B cell (primary cell): Measurements from ENCODE around the gene HMHB1. TPM values are rescaled to one million over a fixed set of nuclear protein-coding genes. Genes with fewer than 3 reads are reported as not detected.

Experiments used
- ATAC-seq: fragments of 200-7000 bp; cut with Tn5 transposase; one replicate; pipeline ENCODE4 v1.10.0; 2021; ENCODE audit warnings: low read depth, mild to moderate bottlenecking, moderate number of reproducible peaks, moderate library complexity
- CTCF ChIA-PET: fragments of 350-600 bp; sonication (Branson Sonifier 250); formaldehyde crosslinking; loops from one replicate; lab custom pipeline; 2021; ENCODE audit warnings: antibody characterized with exemption, inconsistent platforms; lab: Charles Lee
- POLR2A ChIA-PET: fragments of 350-600 bp; sonication (Branson Sonifier 250); formaldehyde crosslinking; loops from one replicate; lab custom pipeline; 2021; ENCODE audit warnings: antibody characterized with exemption; lab: Charles Lee
- DNase-seq: peaks from one replicate; pipeline ENCODE4 v3.0.0; 2013
- H2AFZ ChIP-seq: 2 replicates; pipeline ENCODE4 v1.6.1; 2012; ENCODE audit warnings: mild to moderate bottlenecking, low read depth, low read length; ENCODE audit not compliant: insufficient read depth, poor library complexity, severe bottlenecking
- H3K27ac ChIP-seq, 2 donors: 1 replicate in 1 of 2; 2 replicates in 1 of 2; pipeline ENCODE4 v1.5.1; 2012 to 2013; ENCODE audit warnings: low read length in 2 of 2, mild to moderate bottlenecking in 2 of 2, moderate library complexity in 1 of 2
- H3K27me3 ChIP-seq, 4 experiments: fragments of 200-600 bp in 1 of 4; sonication (generic) in 1 of 4; replicated peaks in 1 of 4; 1 replicate in 2 of 4; 2 replicates in 2 of 4; pipeline versions ENCODE4 v1.6.1 to v1.7.0; 2013 to 2016; ENCODE audit warnings: low read length in 3 of 4, mild to moderate bottlenecking in 2 of 4, mixed read lengths in 1 of 4, moderate library complexity in 1 of 4; ENCODE audit not compliant: insufficient read depth in 4 of 4, control insufficient read depth in 3 of 4; ENCODE audit errors: control extremely low read depth in 1 of 4
- H3K36me3 ChIP-seq, 2 experiments: replicated peaks in 1 of 2; 1 replicate in 1 of 2; 2 replicates in 1 of 2; pipeline versions ENCODE4 v1.6.1 to v1.7.1; 2013; ENCODE audit warnings: low read length in 1 of 2; ENCODE audit not compliant: insufficient read depth in 2 of 2, control insufficient read depth in 1 of 2; ENCODE audit errors: control extremely low read depth in 1 of 2, extremely low read depth in 1 of 2
- H3K4me1 ChIP-seq, 2 donors: fragments of 200-600 bp in 1 of 2; sonication (generic) in 1 of 2; 1 replicate in 1 of 2; 2 replicates in 1 of 2; pipeline versions ENCODE4 v1.5.1 to v1.6.1; 2013 to 2017; ENCODE audit warnings: low read length in 2 of 2; ENCODE audit not compliant: control insufficient read depth in 2 of 2, insufficient read depth in 2 of 2
- H3K4me2 ChIP-seq: replicated peaks from 2 replicates; pipeline ENCODE3; 2012; ENCODE audit warnings: mild to moderate bottlenecking, low read depth, low read length; ENCODE audit not compliant: poor library complexity, severe bottlenecking
- H3K4me3 ChIP-seq, 5 experiments: fragments of 200-600 bp in 1 of 5; sonication (generic) in 1 of 5; 1 replicate in 3 of 5; 2 replicates in 2 of 5; pipeline versions ENCODE4 v1.5.1 to v1.7.0; 2011 to 2016; ENCODE audit warnings: low read length in 4 of 5, mild to moderate bottlenecking in 4 of 5, low read depth in 2 of 5, control low read depth in 1 of 5, moderate library complexity in 1 of 5; ENCODE audit not compliant: insufficient read depth in 1 of 5; ENCODE audit errors: control extremely low read depth in 1 of 5, extremely low read depth in 1 of 5
- H3K79me2 ChIP-seq: fragments of 200-600 bp; sonication (generic); one replicate; pipeline ENCODE4 v1.6.0; 2016; ENCODE audit warnings: low read length; ENCODE audit not compliant: control insufficient read depth, insufficient read depth
- H3K9ac ChIP-seq: fragments of 200-600 bp; sonication (generic); 2 replicates; pipeline ENCODE4 v1.6.1; 2017; ENCODE audit warnings: mild to moderate bottlenecking, low read length, moderate library complexity
- H3K9me3 ChIP-seq, 3 donors: one replicate each; pipeline versions ENCODE4 v1.6.1 to v1.7.1; 2013; ENCODE audit warnings: low read length in 2 of 3; ENCODE audit not compliant: control insufficient read depth in 2 of 3, insufficient read depth in 1 of 3; ENCODE audit errors: control extremely low read depth in 1 of 3
- H4K20me1 ChIP-seq: 2 replicates; pipeline ENCODE4 v1.6.0; 2012; ENCODE audit warnings: mild to moderate bottlenecking, low read length; ENCODE audit not compliant: insufficient read depth, control insufficient read depth, poor library complexity, severe bottlenecking
- H3K27ac Mint-ChIP-seq: one replicate; pipeline ENCODE4 v1.8.0; 2021; ENCODE audit warnings: mixed read lengths
- H3K27me3 Mint-ChIP-seq: one replicate; pipeline ENCODE4 v1.8.0; 2021; ENCODE audit warnings: mixed read lengths
- H3K4me1 Mint-ChIP-seq: one replicate; pipeline ENCODE4 v1.8.0; 2021; ENCODE audit warnings: mixed read lengths
- H3K4me3 Mint-ChIP-seq: one replicate; pipeline ENCODE4 v1.8.0; 2021; ENCODE audit warnings: mixed read lengths
- H3K9me3 Mint-ChIP-seq: one replicate; pipeline ENCODE4 v1.8.0; 2022; ENCODE audit warnings: mixed read lengths; ENCODE audit not compliant: insufficient read depth
- EZH2 ChIP-seq: IDR thresholded peaks from 2 replicates; pipeline ENCODE4 v1.6.1; 2012; ENCODE audit warnings: borderline replicate concordance, low read depth, mild to moderate bottlenecking, moderate library complexity, low read length; ENCODE audit not compliant: insufficient read depth, poor library complexity, severe bottlenecking
- WGBS: methylation state at CpG from one replicate; pipeline ENCODE4 v1.1.5; 2013; ENCODE audit warnings: missing lambda C conversion rate; ENCODE audit not compliant: insufficient coverage; 5-methylcytosine and 5-hydroxymethylcytosine counted together
- intact Hi-C: fragments of 100-400 bp; cut with micrococcal nuclease; formaldehyde crosslinking; loops from one replicate; pipeline ENCODE4 v1.10.0; 2022
- polyA plus RNA-seq: library from polyadenylated mRNA; depleted of rRNA; stranded (reverse); fragments of >200 nt; gene quantifications from 2 replicates; pipeline ENCODE4 v1.2.3, GENCODE V29; 2012
- total RNA-seq, 2 donors: library from RNA; stranded (reverse); fragments of 120-200 nt in 1 of 2; gene quantifications; 1 replicate in 1 of 2; 2 replicates in 1 of 2; pipeline versions ENCODE4 v1.2.3 to v1.2.4, GENCODE V29; 2013 to 2022
- TF ChIP-seq, protein P1 (sequence below): fragments of 200-600 bp; IDR thresholded peaks from one replicate; pipeline ENCODE4 v1.8.0; 2022; ENCODE audit warnings: antibody characterized with exemption, mild to moderate bottlenecking

Gene HMHB1
- total and polyA plus RNA-seq, 2 donors (not counting 1 experiment from before 2014, with no cell fraction given), result not detected

DNA sequence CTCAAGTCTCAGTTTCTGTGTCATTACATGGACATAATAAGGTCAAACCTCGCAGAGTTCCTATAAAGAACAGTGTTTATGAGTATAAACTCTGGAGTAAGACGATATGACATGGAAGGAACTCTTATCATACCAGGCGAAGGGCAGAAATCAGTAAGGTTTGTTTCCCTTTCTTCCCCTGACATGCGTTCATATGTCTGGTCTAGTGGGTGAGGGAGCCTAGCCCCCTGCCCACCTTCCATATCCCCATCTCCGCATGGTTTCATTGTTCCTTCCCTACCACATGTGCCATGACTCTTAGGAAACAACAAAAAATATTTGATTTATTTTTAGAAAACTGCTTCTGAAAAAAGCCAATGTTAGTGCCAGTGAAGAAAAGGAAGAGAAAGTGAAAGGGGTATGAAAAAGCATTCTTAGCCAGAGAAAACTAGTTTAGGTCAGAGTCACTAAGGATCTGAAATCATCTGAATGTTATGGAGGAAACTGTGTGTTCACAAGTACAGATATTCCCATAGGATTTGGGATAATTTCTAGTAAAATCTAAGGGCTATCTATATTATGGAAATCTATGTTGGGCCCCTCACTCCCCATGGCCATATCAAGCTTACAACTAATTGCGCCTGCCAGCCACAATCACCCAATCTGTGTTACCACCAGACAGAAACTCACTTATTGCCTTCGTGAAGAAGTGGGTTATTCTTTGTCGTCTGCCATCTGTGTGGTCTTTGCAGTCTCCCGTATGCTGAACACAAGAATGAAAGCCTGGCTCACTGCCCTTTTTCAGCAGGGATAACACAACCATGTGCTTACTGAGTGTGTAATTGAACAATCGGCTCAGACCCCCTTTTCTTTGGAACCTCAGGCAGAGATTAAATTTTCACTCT is 19.9 kb upstream of the HMHB1 start:
- POLR2A ChIA-PET, result no interaction called here
- Histone ChIP-seq H3K27me3 (no peaks in the 10 kb centered on the region), H3K4me2 (peak overlapping the region; percentile 76), H3K9me3 (no peaks in the 10 kb centered on the region), H3K4me3 (peak overlapping the region; percentile 28 to 73 (median 45)), H3K9ac (peak overlapping the region; percentile 69), H4K20me1 (no peaks in the 10 kb centered on the region), H3K4me1 (peaks cover 14% of the 10 kb centered on the region in 2 donors), H3K27ac (peak overlapping the region; percentile 80 to 81), H2AFZ (peak overlapping the region; percentile 79), H3K36me3 (no peaks in the 10 kb centered on the region), H3K79me2 (no peaks in the 10 kb centered on the region)
- no peak for TF ChIP-seq EZH2
- TF ChIP-seq, protein P1, sequence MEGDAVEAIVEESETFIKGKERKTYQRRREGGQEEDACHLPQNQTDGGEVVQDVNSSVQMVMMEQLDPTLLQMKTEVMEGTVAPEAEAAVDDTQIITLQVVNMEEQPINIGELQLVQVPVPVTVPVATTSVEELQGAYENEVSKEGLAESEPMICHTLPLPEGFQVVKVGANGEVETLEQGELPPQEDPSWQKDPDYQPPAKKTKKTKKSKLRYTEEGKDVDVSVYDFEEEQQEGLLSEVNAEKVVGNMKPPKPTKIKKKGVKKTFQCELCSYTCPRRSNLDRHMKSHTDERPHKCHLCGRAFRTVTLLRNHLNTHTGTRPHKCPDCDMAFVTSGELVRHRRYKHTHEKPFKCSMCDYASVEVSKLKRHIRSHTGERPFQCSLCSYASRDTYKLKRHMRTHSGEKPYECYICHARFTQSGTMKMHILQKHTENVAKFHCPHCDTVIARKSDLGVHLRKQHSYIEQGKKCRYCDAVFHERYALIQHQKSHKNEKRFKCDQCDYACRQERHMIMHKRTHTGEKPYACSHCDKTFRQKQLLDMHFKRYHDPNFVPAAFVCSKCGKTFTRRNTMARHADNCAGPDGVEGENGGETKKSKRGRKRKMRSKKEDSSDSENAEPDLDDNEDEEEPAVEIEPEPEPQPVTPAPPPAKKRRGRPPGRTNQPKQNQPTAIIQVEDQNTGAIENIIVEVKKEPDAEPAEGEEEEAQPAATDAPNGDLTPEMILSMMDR, result no peak
- H3K27ac Mint-ChIP-seq, result peak overlapping the region; percentile 89
- H3K4me3 Mint-ChIP-seq, result peak overlapping the region; percentile 89
- no peaks in the 10 kb centered on the region for H3K9me3 Mint-ChIP-seq
- intact Hi-C loops, result no loop called here
- peak; percentile 56 for DNase-seq
- CTCF ChIA-PET, result interaction anchor here (0.9 to 2.1 kb wide), 2 partner anchors 33 to 870 kb away, joined by 3 to 9 read pairs; no protein-coding TSS in a partner anchor
- H3K4me1 Mint-ChIP-seq, result peaks cover 22% of the 10 kb centered on the region
- peak; percentile 49 for ATAC-seq
- H3K27me3 Mint-ChIP-seq, result no peaks in the 10 kb centered on the region
- 0% methylated on average over 1 of the region's 10 CpGs for whole genome bisulfite sequencing

DNA sequence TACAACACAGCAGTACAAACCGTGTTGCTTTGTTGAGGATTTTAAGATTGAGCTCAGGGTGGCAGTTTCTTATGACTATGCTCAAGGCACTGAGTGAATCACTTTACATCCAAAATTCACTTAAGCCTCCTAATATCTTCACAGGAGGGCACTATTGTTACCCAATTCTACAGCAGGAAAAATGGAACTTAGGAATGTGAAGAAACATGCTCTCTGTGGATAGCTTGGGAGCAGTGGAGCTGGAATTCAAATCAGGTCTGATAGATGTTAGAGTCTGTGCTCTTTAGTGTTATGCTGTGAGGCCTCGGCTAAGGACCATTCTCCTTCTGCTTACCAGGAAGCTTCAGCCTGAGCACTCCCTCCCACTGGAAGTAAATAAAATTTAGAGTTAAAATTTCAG is 18.7 kb upstream of the HMHB1 start:
- no CpG with 5 or more reads among the region's 2 CpGs for WGBS
- no peaks in the 10 kb centered on the region for H3K27me3 Mint-ChIP-seq
- no peaks in the 10 kb centered on the region for H3K27me3 ChIP-seq
- H2AFZ ChIP-seq, result peak overlapping the region; percentile 79
- intact Hi-C loops, result no loop called here
- peak overlapping the region; percentile 20 to 81 for H3K27ac ChIP-seq
- H3K4me2 ChIP-seq, result peak overlapping the region; percentile 76
- POLR2A ChIA-PET, result no interaction called here
- H3K9ac ChIP-seq, result no peak overlapping the region
- DNase-seq (peak; percentile 13), ATAC-seq (no peak)
- peaks cover 14% of the 10 kb centered on the region in 2 donors for H3K4me1 ChIP-seq
- peaks cover 24% of the 10 kb centered on the region for H3K4me1 Mint-ChIP-seq
- H3K9me3 ChIP-seq, result no peaks in the 10 kb centered on the region
- H3K4me3 ChIP-seq, result no peak overlapping the region
- TF ChIP-seq EZH2, result no peak
- TF ChIP-seq, protein P1, result no peak
- CTCF ChIA-PET, result interaction anchor here (0.6 to 2.1 kb wide), 5 partner anchors 9 to 1914 kb away, joined by 3 to 9 read pairs (median 3); no protein-coding TSS in a partner anchor
- H3K9me3 Mint-ChIP-seq, result no peaks in the 10 kb centered on the region
- no peaks in the 10 kb centered on the region for H3K79me2 ChIP-seq
- H3K27ac Mint-ChIP-seq, result peak overlapping the region; percentile 3
- no peaks in the 10 kb centered on the region for H3K36me3 ChIP-seq
- H4K20me1 ChIP-seq, result no peaks in the 10 kb centered on the region
- peak overlapping the region; percentile 40 for H3K4me3 Mint-ChIP-seq
